ENCODE data around the gene ODC1. TPM values are rescaled to one million over a fixed set of nuclear protein-coding genes. Genes with fewer than 3 reads are reported as not detected.

ODC1 gene
- total RNA-seq, 2 experiments from 2014 or later, result 180 to 181 TPM

DNA sequence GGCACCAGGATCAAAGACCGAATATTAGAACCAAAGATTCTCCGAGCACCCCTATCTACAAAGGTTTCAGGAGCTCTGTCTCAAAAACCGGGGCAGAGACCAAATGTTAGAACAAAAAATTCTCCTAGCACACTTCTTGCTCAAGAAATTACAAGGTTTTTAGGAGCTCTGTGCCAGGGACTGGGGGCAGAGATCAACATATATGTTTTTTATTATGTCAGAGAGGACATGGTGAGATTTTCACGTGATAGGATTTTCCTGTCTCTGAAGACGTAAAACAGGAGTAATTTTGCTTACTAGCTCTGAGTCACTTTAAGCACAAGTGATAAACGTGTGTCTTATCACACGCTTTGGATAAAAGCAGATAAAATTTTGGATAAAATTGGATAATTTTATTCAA is 34.8 kb upstream of the ODC1 start:
- Mint-ChIP-seq H3K36me3 (ENCODE audit: low read depth) (no peaks in the 10 kb centered on the region), H3K4me3 (no peak overlapping the region), H3K4me1 (ENCODE audit: low read depth) (peaks cover 19% of the 10 kb centered on the region), H3K27me3 (peaks cover 3% of the 10 kb centered on the region), H3K9me3 (no peaks in the 10 kb centered on the region), H3K27ac (no peak overlapping the region)
- CTCF ChIA-PET, result no interaction called here
- TF ChIP-seq, protein P1, sequence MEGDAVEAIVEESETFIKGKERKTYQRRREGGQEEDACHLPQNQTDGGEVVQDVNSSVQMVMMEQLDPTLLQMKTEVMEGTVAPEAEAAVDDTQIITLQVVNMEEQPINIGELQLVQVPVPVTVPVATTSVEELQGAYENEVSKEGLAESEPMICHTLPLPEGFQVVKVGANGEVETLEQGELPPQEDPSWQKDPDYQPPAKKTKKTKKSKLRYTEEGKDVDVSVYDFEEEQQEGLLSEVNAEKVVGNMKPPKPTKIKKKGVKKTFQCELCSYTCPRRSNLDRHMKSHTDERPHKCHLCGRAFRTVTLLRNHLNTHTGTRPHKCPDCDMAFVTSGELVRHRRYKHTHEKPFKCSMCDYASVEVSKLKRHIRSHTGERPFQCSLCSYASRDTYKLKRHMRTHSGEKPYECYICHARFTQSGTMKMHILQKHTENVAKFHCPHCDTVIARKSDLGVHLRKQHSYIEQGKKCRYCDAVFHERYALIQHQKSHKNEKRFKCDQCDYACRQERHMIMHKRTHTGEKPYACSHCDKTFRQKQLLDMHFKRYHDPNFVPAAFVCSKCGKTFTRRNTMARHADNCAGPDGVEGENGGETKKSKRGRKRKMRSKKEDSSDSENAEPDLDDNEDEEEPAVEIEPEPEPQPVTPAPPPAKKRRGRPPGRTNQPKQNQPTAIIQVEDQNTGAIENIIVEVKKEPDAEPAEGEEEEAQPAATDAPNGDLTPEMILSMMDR (IDR thresholded peaks at IDR 0.05), result no peak
- ATAC-seq (no peak), DNase-seq (no peak)
- POLR2A ChIA-PET, result interaction anchor here (0.6 kb wide), 1 partner anchor 362 kb away, joined by 6 read pairs; no protein-coding TSS in a partner anchor
- intact Hi-C loops (cut with micrococcal nuclease), result no loop called here

DNA sequence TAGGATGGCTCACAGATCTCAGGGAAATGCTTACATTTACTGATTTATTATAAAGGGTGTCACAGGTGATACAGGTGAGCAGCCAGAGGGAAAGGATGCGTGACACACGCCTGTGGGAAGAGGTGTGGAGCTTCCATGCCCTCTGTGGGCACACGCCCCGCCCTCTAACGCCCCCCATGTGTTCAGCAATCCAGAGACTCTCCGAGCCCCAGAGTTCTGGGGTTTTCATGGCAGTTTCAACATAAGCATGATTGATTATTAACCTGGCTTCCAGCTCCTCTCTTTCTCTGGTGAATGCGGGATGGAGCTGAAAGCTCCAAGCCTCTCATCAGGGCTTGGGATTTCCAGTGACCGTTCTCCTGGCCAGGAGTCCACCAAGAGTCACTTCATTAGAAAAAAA is 34.3 kb upstream of the ODC1 start:
- H3K4me1 Mint-ChIP-seq (ENCODE audit: low read depth), result peaks cover 21% of the 10 kb centered on the region
- ATAC-seq (no peak), DNase-seq (no peak)
- H3K27me3 Mint-ChIP-seq, result peaks cover 3% of the 10 kb centered on the region
- POLR2A ChIA-PET, result interaction anchor here (0.6 kb wide), 1 partner anchor 362 kb away, joined by 6 read pairs; no protein-coding TSS in a partner anchor
- no peaks in the 10 kb centered on the region for H3K9me3 Mint-ChIP-seq
- H3K4me3 Mint-ChIP-seq, result no peak overlapping the region
- CTCF ChIA-PET, result interaction anchor here (0.6 kb wide), 1 partner anchor 195 kb away, joined by 4 read pairs; no protein-coding TSS in a partner anchor
- H3K36me3 Mint-ChIP-seq (ENCODE audit: low read depth), result no peaks in the 10 kb centered on the region
- no peak overlapping the region for H3K27ac Mint-ChIP-seq
- TF ChIP-seq, protein P1 (IDR thresholded peaks at IDR 0.05), result no peak
- intact Hi-C loops (cut with micrococcal nuclease), result no loop called here

DNA sequence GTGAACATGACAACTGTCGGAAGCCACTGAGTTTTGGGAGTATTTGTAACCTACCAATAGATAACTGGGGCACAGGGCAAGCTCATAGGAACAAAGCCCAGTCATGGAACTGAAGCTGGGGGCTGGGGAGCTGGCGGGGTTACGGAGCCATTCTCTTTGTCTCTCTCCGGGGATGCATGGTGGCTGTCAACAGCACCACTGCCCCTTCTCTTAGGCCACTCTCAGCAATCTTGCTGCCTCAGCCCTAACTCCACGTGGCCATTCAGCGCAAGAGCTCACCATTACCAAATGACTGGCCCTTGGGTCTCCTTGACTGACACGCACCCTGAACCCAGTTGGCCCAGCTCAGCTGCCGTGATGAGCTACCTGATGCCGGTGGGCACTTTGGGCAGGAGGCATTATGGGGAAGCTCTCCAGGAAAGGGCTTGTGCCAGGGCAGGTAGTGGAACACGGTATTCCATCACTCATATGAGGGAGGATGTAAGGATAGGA is 33.6 kb upstream of the ODC1 start:
- POLR2A ChIA-PET, result interaction anchor here (0.8 kb wide), 1 partner anchor 109 kb away, joined by 3 read pairs; no protein-coding TSS in a partner anchor
- H3K9me3 Mint-ChIP-seq, result no peaks in the 10 kb centered on the region
- intact Hi-C loops (cut with micrococcal nuclease), result no loop called here
- peaks cover 22% of the 10 kb centered on the region for H3K4me1 Mint-ChIP-seq (ENCODE audit: low read depth)
- peaks cover 3% of the 10 kb centered on the region for H3K27me3 Mint-ChIP-seq
- ATAC-seq, result no peak
- TF ChIP-seq, protein P1 (IDR thresholded peaks at IDR 0.05), result no peak
- CTCF ChIA-PET, result interaction anchor here (0.6 kb wide), 2 partner anchors 196 to 208 kb away, joined by 3 to 4 read pairs; partner anchors contain the start of gene NOL10
- no peak overlapping the region for H3K4me3 Mint-ChIP-seq
- no peaks in the 10 kb centered on the region for H3K36me3 Mint-ChIP-seq (ENCODE audit: low read depth)
- no peak for DNase-seq
- no peak overlapping the region for H3K27ac Mint-ChIP-seq

DNA sequence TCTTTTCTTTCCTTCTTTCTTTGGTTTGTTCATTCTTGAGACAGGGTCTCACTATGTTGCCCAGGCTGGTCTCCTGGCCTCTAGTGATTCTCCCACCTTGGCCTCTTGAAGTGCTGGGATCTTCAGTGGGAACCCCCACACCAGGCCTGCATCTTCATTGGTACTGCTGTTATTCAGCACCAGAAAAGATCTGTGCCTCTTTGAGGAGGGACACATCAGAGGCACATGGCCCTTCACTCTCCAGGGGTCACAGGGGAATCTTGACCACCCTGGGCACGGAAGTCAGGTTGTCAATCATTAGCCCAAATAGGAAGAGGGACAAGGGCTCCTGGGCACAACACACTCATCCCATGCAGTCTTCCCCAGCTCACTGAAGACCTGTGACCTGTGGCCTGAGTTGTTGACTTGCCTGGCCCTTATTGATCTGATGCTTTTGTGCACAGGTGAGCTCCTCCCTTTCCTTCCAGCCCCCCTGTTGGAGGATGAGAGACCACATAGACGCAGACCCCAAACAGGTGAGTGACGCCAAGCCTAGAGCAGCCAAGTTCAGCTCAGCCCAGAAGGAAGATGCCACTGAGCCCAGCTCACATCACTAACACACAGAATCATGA is 33.0 kb upstream of the ODC1 start:
- Mint-ChIP-seq H3K4me1 (ENCODE audit: low read depth) (peaks cover 19% of the 10 kb centered on the region), H3K9me3 (no peaks in the 10 kb centered on the region), H3K36me3 (ENCODE audit: low read depth) (no peaks in the 10 kb centered on the region), H3K27ac (no peak overlapping the region), H3K27me3 (peaks cover 3% of the 10 kb centered on the region), H3K4me3 (no peak overlapping the region)
- ATAC-seq, result no peak
- intact Hi-C loops (cut with micrococcal nuclease), result no loop called here
- ChIA-PET CTCF (no interaction called here), POLR2A (no interaction called here)
- TF ChIP-seq, protein P1 (IDR thresholded peaks at IDR 0.05), result no peak
- DNase-seq, result no peak

DNA sequence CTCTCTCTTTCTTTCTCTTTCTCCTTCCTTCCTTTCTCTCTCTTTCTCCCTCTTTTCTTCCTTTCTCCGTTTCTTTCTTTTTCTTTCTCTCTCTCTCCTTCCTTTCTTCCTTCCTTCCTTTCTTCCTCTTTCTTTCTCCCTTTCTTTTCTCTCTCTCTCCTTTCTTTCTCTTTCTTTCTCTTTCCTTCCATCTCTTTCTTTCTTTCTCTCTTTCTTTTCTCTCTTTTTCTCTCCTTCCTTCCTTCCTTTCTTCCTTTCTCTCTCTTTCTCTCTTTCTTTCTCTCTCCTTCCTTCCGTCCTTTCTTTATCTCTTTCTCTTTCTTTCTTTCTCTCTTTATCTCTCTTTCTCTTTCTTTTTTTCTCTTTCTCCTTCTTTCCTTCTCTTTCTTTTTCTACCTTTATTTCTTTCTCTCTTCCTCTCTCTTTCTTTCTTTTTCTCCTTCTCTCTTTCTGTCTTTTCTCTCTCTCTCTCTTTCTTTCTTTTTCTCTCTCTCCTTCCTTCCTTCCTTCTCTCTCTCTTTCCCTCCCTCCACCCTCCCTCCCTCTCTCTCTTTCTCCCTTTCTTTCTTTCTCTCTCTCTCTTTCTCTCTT is 32.3 kb upstream of the ODC1 start:
- ChIA-PET CTCF (no interaction called here), POLR2A (no interaction called here)
- intact Hi-C loops (cut with micrococcal nuclease), result no loop called here
- Mint-ChIP-seq H3K4me3 (no peak overlapping the region), H3K27me3 (peaks cover 3% of the 10 kb centered on the region), H3K36me3 (ENCODE audit: low read depth) (no peaks in the 10 kb centered on the region), H3K9me3 (no peaks in the 10 kb centered on the region), H3K4me1 (ENCODE audit: low read depth) (peaks cover 17% of the 10 kb centered on the region), H3K27ac (no peak overlapping the region)
- TF ChIP-seq, protein P1 (IDR thresholded peaks at IDR 0.05), result no peak
- ATAC-seq (no peak), DNase-seq (no peak)

All from activated CD8-positive, alpha-beta T cell treated with anti-CD3 and anti-CD28 coated beads for 36 hours (primary cell).